Hematopoietic multipotent progenitor cell treated with erythropoietin and hydrocortisone succinate and interleukin-3 and kit ligand, for 17 days (in vitro differentiated cells): ENCODE measurements around the gene PCDHGA5.
"Not testable (repeated sequence)": the region's sequence is repeated elsewhere in the genome, so short reads cannot be mapped to it uniquely, and the experiment has no call there.

Experiments
- DNase-seq: peaks from one replicate; pipeline ENCODE4 v3.0.0-alpha.2; 2015; ENCODE audit warnings: low spot score

PCDHGA5 gene

DNA sequence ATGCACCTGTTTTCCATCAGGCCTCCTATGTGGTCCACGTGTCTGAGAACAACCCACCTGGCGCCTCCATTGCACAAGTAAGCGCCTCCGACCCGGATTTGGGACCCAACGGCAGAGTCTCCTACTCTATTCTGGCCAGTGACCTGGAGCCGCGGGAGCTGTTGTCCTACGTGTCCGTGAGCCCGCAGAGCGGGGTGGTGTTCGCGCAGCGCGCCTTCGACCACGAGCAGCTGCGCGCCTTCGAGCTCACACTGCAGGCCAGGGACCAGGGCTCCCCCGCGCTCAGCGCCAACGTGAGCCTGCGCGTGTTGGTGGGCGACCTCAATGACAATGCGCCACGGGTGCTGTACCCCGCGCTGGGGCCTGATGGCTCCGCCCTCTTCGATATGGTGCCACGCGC is 12.4 kb upstream of the PCDHGA5 start:
- DNase-seq: no peak

DNA sequence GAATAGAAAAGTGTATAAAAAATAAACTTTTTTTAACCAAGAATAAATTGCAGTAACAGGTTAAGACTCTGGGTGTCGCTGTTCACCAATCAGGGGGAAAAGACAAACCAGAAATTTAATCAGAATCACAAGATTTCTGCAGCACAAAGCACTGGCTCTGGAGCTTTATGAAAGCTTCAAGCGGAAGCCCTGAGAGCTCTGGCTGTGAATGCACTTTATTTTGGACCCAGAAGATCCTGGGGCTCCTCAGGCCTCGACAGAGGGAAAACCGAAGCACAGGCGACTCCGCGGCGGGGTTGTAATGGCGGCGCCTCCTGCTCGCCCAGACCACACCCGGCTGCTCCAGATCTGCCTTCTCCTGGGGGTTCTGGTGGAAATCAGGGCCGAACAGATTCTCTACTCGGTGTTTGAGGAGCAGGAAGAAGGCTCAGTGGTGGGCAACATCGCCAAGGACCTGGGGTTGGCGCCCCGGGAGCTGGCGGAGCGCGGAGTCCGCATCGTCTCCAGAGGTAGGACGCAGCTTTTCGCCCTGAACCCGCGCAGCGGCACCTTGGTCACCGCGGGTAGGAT is 9.0 kb upstream of the PCDHGA5 start, which contains the start of gene PCDHGA4:
PCDHGA4 (plus strand) TSS at position 122 of the 570 bp plus-strand sequence; CDS start at position 209, 87 bp downstream.
- no peak for DNase-seq

DNA sequence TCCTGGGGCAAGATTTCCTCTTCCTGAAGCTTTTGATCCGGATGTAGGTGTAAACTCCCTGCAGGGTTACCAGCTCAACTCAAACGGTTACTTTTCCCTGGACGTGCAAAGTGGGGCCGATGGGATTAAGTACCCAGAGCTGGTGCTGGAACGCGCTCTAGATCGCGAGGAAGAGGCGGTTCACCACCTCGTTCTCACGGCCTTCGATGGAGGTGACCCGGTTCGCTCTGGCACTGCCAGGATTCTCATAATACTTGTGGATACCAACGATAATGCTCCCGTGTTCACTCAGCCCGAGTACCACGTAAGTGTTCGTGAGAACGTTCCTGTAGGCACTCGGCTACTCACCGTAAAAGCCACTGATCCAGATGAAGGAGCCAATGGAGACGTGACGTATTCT is 8.3 kb upstream of the PCDHGA5 start:
- DNase-seq: no peak

DNA sequence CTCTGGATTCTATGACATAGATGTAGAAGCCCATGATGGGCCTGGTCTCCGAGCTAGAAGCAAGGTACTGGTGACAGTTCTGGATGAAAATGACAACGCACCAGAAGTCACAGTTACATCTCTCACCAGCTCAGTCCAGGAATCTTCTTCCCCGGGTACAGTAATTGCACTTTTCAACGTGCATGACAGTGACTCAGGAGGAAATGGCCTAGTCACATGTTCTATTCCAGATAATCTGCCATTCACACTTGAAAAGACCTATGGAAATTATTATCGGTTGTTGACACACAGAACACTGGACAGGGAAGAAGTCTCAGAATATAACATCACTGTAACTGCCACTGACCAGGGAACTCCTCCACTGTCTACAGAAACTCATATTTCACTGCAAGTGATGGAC is 7.8 kb upstream of the PCDHGA5 start:
- no peak for DNase-seq

DNA sequence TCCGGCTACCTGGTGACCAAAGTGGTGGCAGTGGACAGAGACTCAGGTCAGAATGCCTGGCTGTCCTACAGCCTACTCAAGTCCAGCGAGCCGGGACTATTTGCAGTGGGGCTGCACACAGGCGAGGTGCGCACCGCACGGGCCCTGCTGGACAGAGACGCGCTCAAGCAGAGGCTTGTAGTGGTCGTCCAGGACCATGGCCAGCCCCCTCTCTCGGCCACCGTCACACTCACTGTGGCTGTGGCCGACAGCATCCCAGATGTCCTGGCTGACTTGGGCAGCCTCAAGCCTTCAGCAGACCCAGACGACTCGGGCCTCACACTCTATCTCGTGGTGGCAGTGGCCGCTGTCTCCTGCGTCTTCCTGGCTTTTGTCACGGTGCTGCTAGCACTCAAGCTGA is 7.0 kb upstream of the PCDHGA5 start:
- no peak for DNase-seq

DNA sequence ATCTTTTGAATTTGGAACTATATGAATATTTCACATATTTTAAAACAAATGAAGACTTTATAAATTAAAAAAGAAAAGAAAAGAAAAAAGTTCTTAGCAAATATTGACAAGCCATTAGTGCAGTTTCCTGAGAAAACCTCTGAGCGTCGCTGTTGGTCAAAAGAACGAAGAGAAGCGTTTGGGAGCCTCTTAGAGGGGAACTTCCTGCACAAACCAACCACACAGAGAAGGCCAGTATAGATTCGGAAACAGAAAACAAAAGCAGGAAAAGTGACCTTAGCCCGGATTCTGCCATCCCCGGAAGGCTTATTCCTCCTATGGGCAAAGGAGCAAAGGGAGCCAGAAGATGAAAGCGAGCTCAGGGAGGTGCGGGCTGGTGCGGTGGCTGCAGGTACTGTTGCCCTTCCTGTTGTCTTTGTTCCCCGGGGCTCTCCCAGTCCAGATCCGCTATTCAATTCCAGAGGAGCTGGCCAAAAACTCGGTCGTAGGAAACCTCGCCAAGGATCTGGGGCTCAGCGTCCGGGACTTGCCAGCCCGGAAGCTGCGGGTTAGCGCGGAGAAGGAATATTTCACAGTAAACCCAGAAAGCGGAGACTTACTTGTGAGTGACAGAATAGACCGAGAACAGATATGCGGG is 4.1 kb upstream of the PCDHGA5 start, which contains the start of gene PCDHGB2:
PCDHGB2 (plus strand) TSS at position 205 of the 637 bp plus-strand sequence; CDS start at position 347, 142 bp downstream.
- DNase-seq: no peak

DNA sequence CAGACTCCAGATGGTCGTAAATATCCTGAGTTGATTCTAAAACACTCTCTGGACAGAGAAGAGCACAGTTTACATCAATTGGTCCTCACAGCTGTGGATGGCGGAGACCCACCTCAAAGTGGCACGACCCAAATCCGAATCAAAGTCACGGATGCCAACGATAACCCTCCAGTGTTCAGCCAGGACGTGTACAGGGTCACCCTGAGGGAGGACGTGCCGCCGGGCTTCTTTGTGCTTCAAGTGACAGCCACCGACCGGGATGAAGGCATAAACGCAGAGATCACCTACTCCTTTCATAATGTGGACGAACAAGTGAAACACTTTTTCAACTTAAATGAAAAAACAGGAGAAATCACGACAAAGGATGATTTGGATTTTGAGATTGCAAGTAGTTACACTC is 3.3 kb upstream of the PCDHGA5 start:
- DNase-seq: no peak

DNA sequence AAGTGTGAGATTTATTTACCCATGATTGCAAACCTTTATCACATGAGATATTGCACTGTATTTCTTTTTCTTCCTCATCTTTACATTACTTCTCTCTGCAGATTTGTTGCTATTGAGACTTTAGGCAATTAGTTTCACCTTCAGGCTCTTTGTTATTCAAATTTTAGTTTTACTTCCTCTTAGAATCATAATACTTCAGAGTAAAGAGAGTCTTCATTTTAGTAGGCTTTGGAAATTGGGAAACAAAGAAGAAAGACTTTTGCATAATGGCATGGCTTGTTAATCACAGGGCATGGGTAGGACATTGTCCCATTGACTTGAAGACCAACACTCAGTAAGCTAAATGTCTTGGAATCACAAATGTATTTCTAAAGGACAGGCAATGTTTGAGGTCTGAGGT is 1.2 kb upstream of the PCDHGA5 start:
- no peak for DNase-seq

DNA sequence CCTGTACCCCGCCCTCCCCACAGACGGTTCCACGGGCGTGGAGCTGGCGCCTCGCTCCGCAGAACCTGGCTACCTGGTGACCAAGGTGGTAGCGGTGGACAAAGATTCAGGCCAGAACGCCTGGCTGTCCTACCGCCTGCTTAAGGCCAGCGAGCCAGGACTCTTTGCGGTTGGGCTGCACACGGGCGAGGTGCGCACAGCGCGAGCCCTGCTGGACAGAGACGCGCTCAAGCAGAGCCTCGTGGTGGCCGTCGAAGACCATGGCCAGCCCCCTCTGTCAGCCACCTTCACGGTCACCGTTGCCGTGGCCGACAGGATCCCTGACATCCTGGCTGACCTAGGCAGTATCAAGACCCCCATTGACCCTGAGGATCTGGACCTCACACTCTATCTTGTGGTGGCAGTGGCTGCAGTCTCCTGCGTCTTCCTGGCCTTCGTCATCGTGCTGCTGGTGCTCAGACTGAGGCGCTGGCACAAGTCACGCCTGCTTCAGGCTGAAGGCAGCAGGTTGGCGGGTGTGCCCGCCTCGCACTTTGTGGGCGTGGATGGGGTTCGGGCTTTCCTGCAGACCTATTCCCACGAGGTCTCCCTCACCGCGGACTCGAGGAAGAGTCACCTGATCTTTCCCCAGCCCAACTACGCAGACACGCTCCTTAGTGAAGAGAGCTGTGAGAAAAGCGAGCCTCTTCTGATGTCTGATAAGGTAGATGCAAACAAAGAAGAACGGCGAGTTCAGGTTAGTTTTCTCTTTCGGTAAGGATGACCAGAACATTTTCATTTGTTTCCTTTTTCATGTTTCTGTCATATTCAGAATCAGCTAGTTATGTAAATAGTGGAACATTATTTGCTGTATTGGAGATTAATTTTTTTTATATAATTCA is 2.3 kb downstream of the PCDHGA5 start:
- no peak for DNase-seq

DNA sequence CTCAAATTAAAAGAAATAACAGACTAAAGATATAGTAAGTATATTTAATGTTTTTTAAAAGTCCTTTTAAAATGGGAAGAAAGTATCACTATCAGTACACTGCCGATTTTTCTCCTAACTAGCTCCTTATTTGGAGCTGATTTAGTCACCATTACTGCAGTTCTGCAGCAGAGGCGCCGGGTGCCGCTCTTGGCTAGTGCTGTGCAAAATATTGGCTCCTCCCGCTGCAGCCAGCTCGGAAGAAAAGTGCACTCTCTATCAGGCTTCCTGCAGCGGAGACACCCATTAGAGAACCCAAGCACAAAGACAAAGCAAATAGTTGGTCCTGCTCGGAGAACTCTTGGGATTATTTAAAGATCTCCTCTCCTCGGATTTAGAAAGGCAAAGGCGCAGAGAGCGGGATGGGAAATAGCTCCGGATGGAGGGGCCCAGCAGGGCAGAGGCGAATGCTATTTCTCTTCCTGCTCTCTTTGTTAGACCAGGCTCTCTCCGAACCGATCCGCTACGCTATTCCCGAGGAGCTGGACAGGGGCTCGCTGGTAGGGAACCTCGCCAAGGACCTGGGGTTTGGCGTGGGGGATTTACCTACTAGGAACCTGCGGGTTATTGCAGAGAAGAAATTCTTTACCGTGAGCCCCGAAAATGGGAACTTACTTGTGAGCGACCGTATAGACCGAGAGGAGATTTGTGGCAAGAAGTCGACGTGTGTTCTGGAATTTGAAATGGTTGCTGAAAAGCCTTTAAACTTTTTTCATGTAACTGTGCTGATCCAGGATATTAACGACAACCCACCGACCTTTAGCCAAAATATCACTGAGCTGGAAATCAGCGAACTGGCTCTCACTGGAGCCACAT is 6.3 kb downstream of the PCDHGA5 start, which contains the start of gene PCDHGB3:
PCDHGB3 (plus strand) TSS at position 249 of the 855 bp plus-strand sequence; CDS start at position 402, 153 bp downstream.
- no peak for DNase-seq

DNA sequence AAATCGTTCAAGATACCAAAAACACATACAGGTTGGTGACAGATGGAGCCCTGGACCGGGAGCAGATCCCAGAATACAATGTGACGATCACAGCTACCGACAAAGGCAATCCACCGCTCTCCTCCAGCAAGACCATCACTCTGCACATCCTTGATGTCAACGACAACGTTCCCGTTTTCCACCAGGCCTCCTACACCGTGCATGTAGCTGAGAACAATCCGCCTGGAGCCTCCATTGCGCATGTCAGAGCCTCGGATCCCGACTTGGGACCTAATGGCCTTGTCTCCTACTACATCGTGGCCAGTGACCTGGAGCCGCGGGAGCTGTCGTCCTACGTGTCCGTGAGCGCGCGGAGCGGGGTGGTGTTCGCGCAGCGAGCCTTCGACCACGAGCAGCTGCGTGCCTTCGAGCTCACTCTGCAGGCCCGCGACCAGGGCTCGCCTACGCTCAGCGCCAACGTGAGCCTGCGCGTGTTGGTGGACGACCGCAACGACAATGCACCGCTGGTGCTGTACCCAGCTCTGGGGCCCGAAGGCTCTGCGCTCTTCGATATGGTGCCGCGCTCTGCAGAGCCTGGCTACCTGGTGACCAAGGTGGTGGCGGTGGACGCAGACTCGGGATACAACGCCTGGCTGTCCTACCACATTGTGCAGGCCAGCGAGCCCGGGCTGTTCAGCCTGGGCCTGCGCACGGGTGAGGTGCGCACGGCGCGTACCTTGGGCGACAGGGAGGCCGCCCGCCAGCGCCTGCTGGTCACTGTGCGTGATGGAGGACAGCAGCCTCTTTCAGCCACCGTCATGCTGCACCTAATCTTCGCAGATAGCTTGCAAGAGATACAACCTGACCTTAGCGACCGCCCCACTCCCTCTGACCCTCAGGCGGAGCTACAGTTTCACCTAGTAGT is 7.9 kb downstream of the PCDHGA5 start:
- no peak for DNase-seq

DNA sequence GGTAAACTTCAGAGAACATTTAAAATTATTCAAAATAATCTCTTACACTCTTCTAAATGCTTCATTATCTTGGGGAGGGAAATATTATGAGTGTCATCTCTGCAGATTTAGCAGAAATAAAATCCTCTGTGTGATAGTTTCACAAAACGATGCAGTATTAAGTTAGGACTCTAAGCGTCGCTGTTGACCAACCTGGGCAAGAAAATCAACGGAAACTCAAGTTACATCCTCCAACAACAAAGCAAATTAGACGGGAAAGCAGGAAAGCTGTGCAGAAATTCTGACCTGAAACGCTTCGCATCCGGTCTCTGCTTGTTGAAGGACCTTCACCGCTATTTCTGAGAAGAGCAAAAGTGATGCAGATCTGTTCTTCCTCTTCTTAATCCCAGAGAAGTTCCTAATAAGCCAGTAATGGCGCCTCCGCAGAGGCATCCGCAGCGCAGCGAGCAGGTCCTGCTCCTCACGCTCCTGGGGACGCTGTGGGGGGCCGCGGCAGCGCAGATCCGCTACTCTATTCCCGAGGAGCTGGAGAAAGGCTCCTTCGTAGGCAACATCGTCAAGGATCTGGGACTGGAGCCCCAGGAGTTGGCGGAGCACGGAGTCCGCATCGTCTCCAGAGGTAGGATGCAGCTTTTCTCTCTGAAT is 9.8 kb downstream of the PCDHGA5 start, which contains the start of gene PCDHGA6:
PCDHGA6 (plus strand) TSS at position 219 of the 645 bp plus-strand sequence; CDS start at position 412, 193 bp downstream.
- DNase-seq: no peak

DNA sequence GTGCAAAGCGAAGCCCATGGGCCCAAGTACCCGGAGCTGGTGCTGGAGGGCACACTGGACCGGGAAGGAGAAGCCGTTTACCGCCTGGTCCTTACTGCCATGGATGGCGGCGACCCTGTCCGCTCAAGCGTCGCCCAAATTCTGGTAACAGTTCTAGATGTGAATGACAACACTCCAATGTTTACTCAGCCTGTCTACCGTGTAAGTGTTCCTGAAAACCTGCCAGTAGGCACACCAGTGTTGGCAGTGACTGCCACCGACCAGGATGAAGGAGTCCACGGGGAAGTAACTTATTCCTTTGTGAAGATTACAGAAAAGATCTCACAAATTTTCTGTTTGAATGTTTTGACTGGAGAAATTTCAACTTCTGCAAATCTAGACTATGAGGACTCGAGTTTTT is 10.7 kb downstream of the PCDHGA5 start:
- DNase-seq: no peak

DNA sequence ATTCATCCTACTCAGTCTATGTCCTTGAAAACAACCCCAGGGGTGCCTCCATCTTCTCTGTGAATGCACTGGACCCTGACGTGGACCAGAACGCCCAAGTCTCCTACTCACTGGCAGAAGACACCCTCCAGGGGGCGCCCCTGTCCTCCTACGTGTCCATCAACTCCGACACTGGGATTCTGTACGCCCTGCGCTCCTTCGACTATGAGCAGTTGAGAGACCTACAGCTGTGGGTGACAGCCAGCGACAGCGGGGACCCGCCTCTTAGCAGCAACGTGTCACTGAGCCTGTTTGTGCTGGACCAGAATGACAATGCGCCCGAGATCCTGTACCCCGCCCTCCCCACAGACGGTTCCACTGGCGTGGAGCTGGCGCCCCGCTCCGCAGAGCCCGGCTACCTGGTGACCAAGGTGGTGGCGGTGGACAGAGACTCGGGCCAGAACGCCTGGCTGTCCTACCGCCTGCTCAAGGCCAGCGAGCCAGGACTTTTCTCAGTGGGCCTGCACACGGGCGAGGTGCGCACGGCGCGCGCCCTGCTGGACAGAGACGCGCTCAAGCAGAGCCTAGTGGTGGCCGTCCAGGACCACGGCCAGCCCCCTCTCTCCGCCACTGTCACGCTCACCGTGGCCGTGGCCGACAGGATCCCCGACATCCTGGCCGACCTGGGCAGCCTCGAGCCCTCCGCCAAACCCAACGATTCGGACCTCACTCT is 11.6 kb downstream of the PCDHGA5 start:
- not testable (repeated sequence) for DNase-seq

DNA sequence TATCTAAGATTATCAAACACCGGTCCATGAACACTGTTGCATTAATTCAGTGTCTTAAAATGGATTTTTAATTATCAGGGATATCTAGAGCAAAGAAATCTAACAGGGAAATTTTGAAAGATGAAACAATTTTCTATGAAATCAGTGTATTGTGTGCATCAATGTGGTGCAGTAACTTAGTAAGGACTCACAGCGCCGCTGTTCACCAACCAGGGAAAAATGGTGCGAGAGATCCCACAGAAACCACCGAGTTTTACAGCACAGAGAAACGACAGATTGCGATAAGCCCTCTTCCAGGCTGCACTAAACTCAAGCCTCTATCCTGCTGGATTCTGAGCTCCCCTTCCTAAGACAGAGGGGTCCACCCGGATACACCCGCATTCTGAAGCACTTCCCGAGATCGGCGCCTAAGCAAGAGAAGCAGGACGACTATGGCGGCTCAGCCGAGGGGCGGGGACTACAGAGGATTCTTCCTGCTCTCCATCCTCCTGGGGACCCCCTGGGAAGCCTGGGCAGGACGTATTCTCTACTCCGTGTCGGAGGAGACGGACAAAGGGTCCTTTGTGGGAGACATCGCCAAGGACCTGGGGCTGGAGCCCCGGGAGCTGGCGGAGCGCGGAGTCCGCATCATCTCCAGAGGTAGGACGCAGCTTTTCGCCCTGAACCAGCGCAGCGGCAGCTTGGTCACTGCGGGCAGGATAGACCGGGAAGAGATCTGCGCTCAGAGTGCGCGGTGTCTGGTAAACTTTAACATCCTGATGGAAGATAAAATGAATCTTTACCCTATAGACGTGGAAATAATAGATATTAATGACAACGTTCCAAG is 18.7 kb downstream of the PCDHGA5 start, which contains the start of gene PCDHGA7:
PCDHGA7 (plus strand) TSS at position 274 of the 826 bp plus-strand sequence; CDS start at position 432, 158 bp downstream.
- no peak for DNase-seq

DNA sequence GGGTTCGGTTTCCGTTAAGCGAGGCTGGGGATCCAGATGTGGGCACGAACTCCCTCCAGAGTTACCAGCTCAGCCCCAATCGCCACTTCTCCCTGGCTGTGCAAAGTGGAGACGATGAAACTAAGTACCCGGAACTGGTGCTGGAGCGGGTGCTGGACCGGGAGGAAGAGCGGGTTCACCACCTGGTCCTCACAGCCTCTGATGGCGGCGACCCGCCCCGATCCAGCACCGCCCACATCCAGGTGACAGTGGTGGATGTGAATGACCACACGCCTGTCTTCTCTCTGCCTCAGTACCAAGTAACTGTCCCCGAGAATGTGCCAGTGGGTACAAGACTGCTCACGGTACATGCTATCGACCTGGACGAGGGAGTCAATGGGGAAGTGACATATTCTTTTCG is 19.4 kb downstream of the PCDHGA5 start:
- DNase-seq: no peak

DNA sequence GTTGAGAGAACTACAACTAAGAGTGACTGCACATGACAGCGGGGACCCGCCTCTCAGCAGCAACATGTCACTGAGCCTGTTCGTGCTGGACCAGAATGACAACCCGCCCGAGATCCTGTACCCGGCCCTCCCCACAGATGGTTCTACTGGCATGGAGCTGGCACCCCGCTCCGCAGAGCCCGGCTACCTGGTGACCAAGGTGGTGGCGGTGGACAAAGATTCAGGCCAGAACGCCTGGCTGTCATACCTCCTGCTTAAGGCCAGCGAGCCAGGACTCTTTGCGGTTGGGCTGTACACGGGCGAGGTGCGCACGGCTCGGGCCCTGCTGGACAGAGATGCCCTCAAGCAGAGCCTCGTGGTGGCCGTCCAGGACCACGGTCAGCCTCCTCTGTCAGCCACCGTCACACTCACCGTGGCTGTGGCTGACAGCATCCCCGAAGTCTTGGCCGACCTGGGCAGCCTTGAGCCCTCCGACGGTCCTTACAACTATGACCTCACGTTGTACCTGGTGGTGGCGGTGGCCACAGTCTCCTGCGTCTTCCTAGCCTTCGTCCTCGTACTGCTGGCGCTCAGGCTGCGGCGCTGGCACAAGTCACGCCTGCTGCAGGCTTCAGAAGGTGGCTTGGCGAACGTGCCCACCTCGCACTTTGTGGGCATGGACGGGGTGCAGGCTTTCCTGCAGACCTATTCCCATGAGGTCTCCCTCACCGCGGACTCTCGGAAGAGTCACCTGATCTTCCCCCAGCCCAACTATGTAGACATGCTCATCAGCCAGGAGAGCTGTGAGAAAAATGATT is 20.7 kb downstream of the PCDHGA5 start:
- no peak for DNase-seq
